Activated CD4-positive, alpha-beta T cell treated with anti-CD3 and anti-CD28 coated beads, Interleukin-2, amount 10 ng/mL, durations not matched to agents 24 days and 14 days (primary cell): ENCODE measurements around the gene PDZK1IP1. TPM values are rescaled to one million over a fixed set of nuclear protein-coding genes. Genes with fewer than 3 reads are reported as not detected.

Experiments used
- DNase-seq: peaks from one replicate; pipeline ENCODE4 v3.0.0; 2022
- H3K27ac Mint-ChIP-seq: one replicate; pipeline ENCODE4 v1.8.0; 2022; ENCODE audit warnings: mild to moderate bottlenecking, mixed read lengths
- H3K27me3 Mint-ChIP-seq: one replicate; pipeline ENCODE4 v1.8.0; 2022; ENCODE audit warnings: mixed read lengths
- H3K36me3 Mint-ChIP-seq: one replicate; pipeline ENCODE4 v1.8.0; 2022; ENCODE audit warnings: low read depth, mild to moderate bottlenecking, mixed read lengths
- H3K4me1 Mint-ChIP-seq: one replicate; pipeline ENCODE4 v1.8.0; 2021; ENCODE audit warnings: mixed read lengths
- H3K4me3 Mint-ChIP-seq: one replicate; pipeline ENCODE4 v1.8.0; 2022; ENCODE audit warnings: mild to moderate bottlenecking, moderate library complexity, mixed read lengths
- H3K9me3 Mint-ChIP-seq: one replicate; pipeline ENCODE4 v1.8.0; 2021; ENCODE audit warnings: mixed read lengths
- intact Hi-C: fragments of 100-400 bp; cut with micrococcal nuclease; formaldehyde crosslinking; loops from one replicate; pipeline ENCODE4 v1.15.1; 2023
- total RNA-seq: library from RNA; stranded (reverse); gene quantifications from 2 replicates; pipeline ENCODE4 v1.2.3, GENCODE V29; 2022

The PDZK1IP1 gene
- total RNA-seq, result not detected in 2 replicates

- H3K27me3 Mint-ChIP-seq, result peaks cover 5% of the 10 kb centered on the region
- no peak within 1 kb of the TSS for H3K4me3 Mint-ChIP-seq
- no peaks in the 10 kb centered on the region for H3K36me3 Mint-ChIP-seq
- H3K4me1 Mint-ChIP-seq, result peaks cover 3% of the 10 kb centered on the region
- DNase-seq, result no peak
- no peak within 1 kb of the TSS for H3K27ac Mint-ChIP-seq
- no peaks in the 10 kb centered on the region for H3K9me3 Mint-ChIP-seq
- intact Hi-C loops, result no loop called here
These were observed at the start of gene PDZK1IP1 for GRCh38 chr1:47189844-47190508. Gene PDZK1IP1 (minus strand): TSS chr1:47190036. CDS start chr1:47189932, 104 bp downstream.

GRCh38 chr1:47238935-47239592 is 49.2 kb upstream of the PDZK1IP1 start:
- no peaks in the 10 kb centered on the region for H3K36me3 Mint-ChIP-seq
- peak overlapping the region; percentile 13 for H3K4me3 Mint-ChIP-seq
- H3K9me3 Mint-ChIP-seq, result no peaks in the 10 kb centered on the region
- H3K27me3 Mint-ChIP-seq, result peaks cover 50% of the 10 kb centered on the region
- H3K4me1 Mint-ChIP-seq, result peaks cover 10% of the 10 kb centered on the region
- H3K27ac Mint-ChIP-seq, result peak overlapping the region; percentile 5
- DNase-seq, result no peak
- intact Hi-C loops, result loop anchor here (10.0 kb wide), 1 partner anchor 64 kb away; no protein-coding TSS in a partner anchor

GRCh38 chr1:47235806-47236205 is 46.0 kb upstream of the PDZK1IP1 start:
- Mint-ChIP-seq H3K36me3 (no peaks in the 10 kb centered on the region), H3K27me3 (peaks cover 62% of the 10 kb centered on the region), H3K9me3 (no peaks in the 10 kb centered on the region), H3K4me1 (peaks cover 19% of the 10 kb centered on the region), H3K4me3 (no peak overlapping the region), H3K27ac (no peak overlapping the region)
- intact Hi-C loops, result loop anchor here (10.0 kb wide), 1 partner anchor 61 kb away; no protein-coding TSS in a partner anchor
- DNase-seq, result no peak

GRCh38 chr1:47235241-47235681 is 45.4 kb upstream of the PDZK1IP1 start:
- H3K27me3 Mint-ChIP-seq, result peaks cover 67% of the 10 kb centered on the region
- H3K4me3 Mint-ChIP-seq, result no peak overlapping the region
- intact Hi-C loops, result loop anchor here (10.0 kb wide), 1 partner anchor 60 kb away; no protein-coding TSS in a partner anchor
- H3K36me3 Mint-ChIP-seq, result no peaks in the 10 kb centered on the region
- H3K9me3 Mint-ChIP-seq, result no peaks in the 10 kb centered on the region
- DNase-seq, result no peak
- no peak overlapping the region for H3K27ac Mint-ChIP-seq
- H3K4me1 Mint-ChIP-seq, result peaks cover 20% of the 10 kb centered on the region

GRCh38 chr1:47233186-47233585 is 43.4 kb upstream of the PDZK1IP1 start:
- Mint-ChIP-seq H3K27ac (peak overlapping the region; percentile 31), H3K4me1 (peaks cover 21% of the 10 kb centered on the region), H3K4me3 (no peak overlapping the region), H3K27me3 (peaks cover 80% of the 10 kb centered on the region), H3K9me3 (no peaks in the 10 kb centered on the region), H3K36me3 (no peaks in the 10 kb centered on the region)
- no peak for DNase-seq
- intact Hi-C loops, result loop anchor here (10.0 kb wide), 1 partner anchor 58 kb away; no protein-coding TSS in a partner anchor

GRCh38 chr1:47232187-47232874 is 42.5 kb upstream of the PDZK1IP1 start, which contains the start of gene TAL1:
Gene TAL1 (minus strand): TSS chr1:47232225. CDS start chr1:47225888, 6,337 bp downstream.
- H3K27ac Mint-ChIP-seq, result peak within 1 kb of the TSS; percentile 59
- peak within 1 kb of the TSS; percentile 81 for H3K4me3 Mint-ChIP-seq
- peaks cover 19% of the 10 kb centered on the region for H3K4me1 Mint-ChIP-seq
- intact Hi-C loops, result loop anchor here (10.0 kb wide), 1 partner anchor 58 kb away; no protein-coding TSS in a partner anchor
- DNase-seq, result no peak
- H3K36me3 Mint-ChIP-seq, result no peaks in the 10 kb centered on the region
- H3K27me3 Mint-ChIP-seq, result peaks cover 83% of the 10 kb centered on the region
- H3K9me3 Mint-ChIP-seq, result no peaks in the 10 kb centered on the region

GRCh38 chr1:47231301-47232186 is 41.7 kb upstream of the PDZK1IP1 start:
- Mint-ChIP-seq H3K27me3 (peaks cover 88% of the 10 kb centered on the region), H3K9me3 (no peaks in the 10 kb centered on the region), H3K4me3 (peak overlapping the region; percentile 81), H3K36me3 (no peaks in the 10 kb centered on the region), H3K27ac (peak overlapping the region; percentile 59), H3K4me1 (peaks cover 19% of the 10 kb centered on the region)
- intact Hi-C loops, result loop anchor here (2.0 to 10.0 kb wide), 2 partner anchors 57 to 211 kb away; no protein-coding TSS in a partner anchor
- DNase-seq, result peak; percentile 70

GRCh38 chr1:47230692-47231300 is 41.0 kb upstream of the PDZK1IP1 start:
- Mint-ChIP-seq H3K36me3 (no peaks in the 10 kb centered on the region), H3K27ac (no peak overlapping the region), H3K9me3 (no peaks in the 10 kb centered on the region), H3K4me3 (peak overlapping the region; percentile 81), H3K4me1 (peaks cover 21% of the 10 kb centered on the region), H3K27me3 (peaks cover 90% of the 10 kb centered on the region)
- intact Hi-C loops, result loop anchor here (2.0 to 10.0 kb wide), 2 partner anchors 56 to 212 kb away; no protein-coding TSS in a partner anchor
- DNase-seq, result peak; percentile 68

- Mint-ChIP-seq H3K9me3 (no peaks in the 10 kb centered on the region), H3K27me3 (peaks cover 87% of the 10 kb centered on the region), H3K36me3 (no peaks in the 10 kb centered on the region), H3K4me1 (peaks cover 23% of the 10 kb centered on the region), H3K4me3 (no peak overlapping the region), H3K27ac (no peak overlapping the region)
- intact Hi-C loops, result loop anchor here (2.0 to 10.0 kb wide), 3 partner anchors 55 to 482 kb away; no protein-coding TSS in a partner anchor
- no peak for DNase-seq
These were observed 40.3 kb upstream of the PDZK1IP1 start for GRCh38 chr1:47229886-47230691.

GRCh38 chr1:47229031-47229885 is 39.4 kb upstream of the PDZK1IP1 start:
- no peak for DNase-seq
- Mint-ChIP-seq H3K36me3 (no peaks in the 10 kb centered on the region), H3K9me3 (no peaks in the 10 kb centered on the region), H3K27me3 (peaks cover 80% of the 10 kb centered on the region), H3K27ac (no peak overlapping the region), H3K4me1 (peaks cover 23% of the 10 kb centered on the region), H3K4me3 (no peak overlapping the region)
- intact Hi-C loops, result loop anchor here (5.0 kb wide), 1 partner anchor 483 kb away; no protein-coding TSS in a partner anchor

- intact Hi-C loops, result loop anchor here (5.0 kb wide), 1 partner anchor 484 kb away; no protein-coding TSS in a partner anchor
- H3K27ac Mint-ChIP-seq, result no peak overlapping the region
- no peak overlapping the region for H3K4me3 Mint-ChIP-seq
- H3K36me3 Mint-ChIP-seq, result no peaks in the 10 kb centered on the region
- no peak for DNase-seq
- peaks cover 74% of the 10 kb centered on the region for H3K27me3 Mint-ChIP-seq
- no peaks in the 10 kb centered on the region for H3K9me3 Mint-ChIP-seq
- peaks cover 23% of the 10 kb centered on the region for H3K4me1 Mint-ChIP-seq
These were observed 38.8 kb upstream of the PDZK1IP1 start for GRCh38 chr1:47228644-47229030.
